Measurements from ENCODE around the gene CPEB1.
"Not testable (repeated sequence)": the region's sequence is repeated elsewhere in the genome, so short reads cannot be mapped to it uniquely, and the experiment has no call there.

CPEB1 gene

GRCh38 chr15:82540055-82540983 lies 106.8 kb downstream of the CPEB1 start, which contains the start of gene RPS17:
TSS of gene RPS17 (minus strand) at chr15:82540457. CDS start at chr15:82540428, 29 bp downstream.
- Mint-ChIP-seq H3K27ac (peak within 1 kb of the TSS; percentile 96), H3K4me3 (peak within 1 kb of the TSS; percentile 96), H3K36me3 (ENCODE audit: low read depth) (peaks cover 61% of the 10 kb centered on the region), H3K9me3 (no peaks in the 10 kb centered on the region), H3K27me3 (peaks cover 8% of the 10 kb centered on the region), H3K4me1 (ENCODE audit: low read depth) (peaks cover 43% of the 10 kb centered on the region)
- intact Hi-C loops (cut with micrococcal nuclease): loop anchor here (10.0 kb wide), 3 partner anchors 214 to 496 kb away; partner anchors contain the start of genes FSD2, MEX3B and WHAMM

- intact Hi-C loops (cut with micrococcal nuclease): loop anchor here (10.0 kb wide), 4 partner anchors 215 to 495 kb away; partner anchors contain the start of genes FSD2, MEX3B and WHAMM
- no peaks in the 10 kb centered on the region for H3K9me3 Mint-ChIP-seq
- peak overlapping the region; percentile 96 for H3K27ac Mint-ChIP-seq
- H3K36me3 Mint-ChIP-seq (ENCODE audit: low read depth): peaks cover 67% of the 10 kb centered on the region
- H3K4me1 Mint-ChIP-seq (ENCODE audit: low read depth): peaks cover 38% of the 10 kb centered on the region
- peaks cover 5% of the 10 kb centered on the region for H3K27me3 Mint-ChIP-seq
- H3K4me3 Mint-ChIP-seq: peak overlapping the region; percentile 96
These were observed 107.5 kb downstream of the CPEB1 start for GRCh38 chr15:82539691-82540054.

- Mint-ChIP-seq H3K9me3 (no peaks in the 10 kb centered on the region), H3K27ac (peak overlapping the region; percentile 96), H3K4me3 (peak overlapping the region; percentile 96), H3K27me3 (peaks cover under 1% of the 10 kb centered on the region), H3K36me3 (ENCODE audit: low read depth) (peaks cover 73% of the 10 kb centered on the region), H3K4me1 (ENCODE audit: low read depth) (peaks cover 35% of the 10 kb centered on the region)
- intact Hi-C loops (cut with micrococcal nuclease): loop anchor here (10.0 kb wide), 1 partner anchor 466 kb away; no protein-coding TSS in a partner anchor
These were observed 108.0 kb downstream of the CPEB1 start for GRCh38 chr15:82538961-82539690.

- peaks cover 90% of the 10 kb centered on the region for H3K36me3 Mint-ChIP-seq (ENCODE audit: low read depth)
These were observed 109.7 kb downstream of the CPEB1 start for GRCh38 chr15:82537351-82537908.

GRCh38 chr15:82536409-82537350 lies 110.5 kb downstream of the CPEB1 start:
- no peaks in the 10 kb centered on the region for H3K9me3 Mint-ChIP-seq
- no peak overlapping the region for H3K27ac Mint-ChIP-seq
- H3K4me3 Mint-ChIP-seq: no peak overlapping the region
- H3K4me1 Mint-ChIP-seq (ENCODE audit: low read depth): peaks cover 17% of the 10 kb centered on the region
- intact Hi-C loops (cut with micrococcal nuclease): loop anchor here (10.0 kb wide), 1 partner anchor 468 kb away; no protein-coding TSS in a partner anchor
- H3K36me3 Mint-ChIP-seq (ENCODE audit: low read depth): peaks cover 91% of the 10 kb centered on the region
- H3K27me3 Mint-ChIP-seq: no peaks in the 10 kb centered on the region

More at GRCh38 chr15:82537351-82537908, 109.7 kb downstream of the CPEB1 start:
- intact Hi-C loops (cut with micrococcal nuclease): loop anchor here (10.0 kb wide), 1 partner anchor 467 kb away; no protein-coding TSS in a partner anchor
- Mint-ChIP-seq H3K27me3 (no peaks in the 10 kb centered on the region), H3K4me1 (ENCODE audit: low read depth) (peaks cover 21% of the 10 kb centered on the region), H3K27ac (no peak overlapping the region), H3K9me3 (no peaks in the 10 kb centered on the region), H3K4me3 (no peak overlapping the region)

- Mint-ChIP-seq H3K4me1 (ENCODE audit: low read depth) (peaks cover 12% of the 10 kb centered on the region), H3K9me3 (no peaks in the 10 kb centered on the region), H3K27ac (no peak overlapping the region), H3K27me3 (no peaks in the 10 kb centered on the region), H3K4me3 (no peak overlapping the region), H3K36me3 (ENCODE audit: low read depth) (peaks cover 85% of the 10 kb centered on the region)
- intact Hi-C loops (cut with micrococcal nuclease): loop anchor here (10.0 kb wide), 1 partner anchor 469 kb away; no protein-coding TSS in a partner anchor
These were observed 111.4 kb downstream of the CPEB1 start for GRCh38 chr15:82535566-82536408.

GRCh38 chr15:82535151-82535550 lies 112.0 kb downstream of the CPEB1 start:
- not testable (repeated sequence) for H3K27ac Mint-ChIP-seq, H3K27me3 Mint-ChIP-seq, H3K9me3 Mint-ChIP-seq, H3K4me3 Mint-ChIP-seq
- H3K4me1 Mint-ChIP-seq (ENCODE audit: low read depth): peaks cover 15% of the 10 kb centered on the region
- peaks cover 78% of the 10 kb centered on the region for H3K36me3 Mint-ChIP-seq (ENCODE audit: low read depth)
- intact Hi-C loops (cut with micrococcal nuclease): loop anchor here (10.0 kb wide), 1 partner anchor 470 kb away; no protein-coding TSS in a partner anchor

GRCh38 chr15:82534457-82534861 lies 112.7 kb downstream of the CPEB1 start:
- H3K4me3 Mint-ChIP-seq, H3K27me3 Mint-ChIP-seq, H3K27ac Mint-ChIP-seq, H3K9me3 Mint-ChIP-seq: not testable (repeated sequence)
- intact Hi-C loops (cut with micrococcal nuclease): loop anchor here (10.0 kb wide), 1 partner anchor 470 kb away; no protein-coding TSS in a partner anchor
- Mint-ChIP-seq H3K4me1 (ENCODE audit: low read depth) (peaks cover 15% of the 10 kb centered on the region), H3K36me3 (ENCODE audit: low read depth) (peaks cover 72% of the 10 kb centered on the region)

- Mint-ChIP-seq H3K4me1 (ENCODE audit: low read depth) (peaks cover 9% of the 10 kb centered on the region), H3K36me3 (ENCODE audit: low read depth) (peaks cover 65% of the 10 kb centered on the region), H3K27me3 (no peaks in the 10 kb centered on the region), H3K9me3 (no peaks in the 10 kb centered on the region), H3K4me3 (no peak overlapping the region), H3K27ac (no peak overlapping the region)
- intact Hi-C loops (cut with micrococcal nuclease): loop anchor here (10.0 kb wide), 1 partner anchor 471 kb away; no protein-coding TSS in a partner anchor
These were observed 113.4 kb downstream of the CPEB1 start for GRCh38 chr15:82533801-82534200.

- Mint-ChIP-seq H3K36me3 (ENCODE audit: low read depth) (peaks cover 57% of the 10 kb centered on the region), H3K9me3 (no peaks in the 10 kb centered on the region), H3K4me1 (ENCODE audit: low read depth) (peaks cover 6% of the 10 kb centered on the region), H3K4me3 (no peak overlapping the region), H3K27ac (no peak overlapping the region), H3K27me3 (no peaks in the 10 kb centered on the region)
- intact Hi-C loops (cut with micrococcal nuclease): loop anchor here (10.0 kb wide), 1 partner anchor 472 kb away; no protein-coding TSS in a partner anchor
These were observed 114.1 kb downstream of the CPEB1 start for GRCh38 chr15:82532991-82533481.

GRCh38 chr15:82532383-82532990 lies 114.7 kb downstream of the CPEB1 start:
- intact Hi-C loops (cut with micrococcal nuclease): loop anchor here (10.0 kb wide), 1 partner anchor 472 kb away; no protein-coding TSS in a partner anchor
- no peaks in the 10 kb centered on the region for H3K27me3 Mint-ChIP-seq
- H3K4me1 Mint-ChIP-seq (ENCODE audit: low read depth): peaks cover 6% of the 10 kb centered on the region
- H3K27ac Mint-ChIP-seq: no peak overlapping the region
- H3K9me3 Mint-ChIP-seq: no peaks in the 10 kb centered on the region
- H3K36me3 Mint-ChIP-seq (ENCODE audit: low read depth): peaks cover 52% of the 10 kb centered on the region
- no peak overlapping the region for H3K4me3 Mint-ChIP-seq
